Neuronal stem cell (in vitro differentiated cells): ENCODE results near the gene RALGDS.

Source experiments
- DNase-seq: peaks from one replicate; pipeline ENCODE4 v3.0.0-alpha.2; 2013; ENCODE audit warnings: low spot score
- H2AFZ ChIP-seq: one replicate; pipeline ENCODE4 v1.6.1; 2013; ENCODE audit warnings: mild to moderate bottlenecking, low read length, inconsistent platforms
- H2AK5ac ChIP-seq: 2 replicates; pipeline ENCODE4 v1.6.1; 2013; ENCODE audit warnings: low read depth, mild to moderate bottlenecking, inconsistent platforms, low read length, moderate library complexity, mixed read lengths
- H2BK120ac ChIP-seq: 2 replicates; pipeline ENCODE4 v1.6.1; 2013; ENCODE audit warnings: low read depth, mild to moderate bottlenecking, inconsistent platforms, low read length, moderate library complexity, mixed read lengths
- H2BK12ac ChIP-seq: one replicate; pipeline ENCODE4 v1.6.1; 2013; ENCODE audit warnings: low read length, inconsistent platforms
- H2BK15ac ChIP-seq: 2 replicates; pipeline ENCODE4 v1.6.1; 2013; ENCODE audit warnings: mild to moderate bottlenecking, low read length, inconsistent platforms, mixed read lengths
- H2BK5ac ChIP-seq: one replicate; pipeline ENCODE4 v1.6.1; 2013; ENCODE audit warnings: inconsistent platforms, mild to moderate bottlenecking, low read length, moderate library complexity
- H3K14ac ChIP-seq: one replicate; pipeline ENCODE4 v1.6.1; 2013; ENCODE audit warnings: low read length, inconsistent platforms
- H3K18ac ChIP-seq: 2 replicates; pipeline ENCODE4 v1.6.1; 2013; ENCODE audit warnings: low read length, inconsistent platforms
- H3K23ac ChIP-seq: 2 replicates; pipeline ENCODE4 v1.6.1; 2013; ENCODE audit warnings: low read depth, mild to moderate bottlenecking, mixed read lengths, low read length, inconsistent platforms; ENCODE audit not compliant: poor library complexity
- H3K27ac ChIP-seq: replicated peaks from 3 replicates; pipeline ENCODE4 v1.5.1; 2013; ENCODE audit warnings: low read length, inconsistent platforms
- H3K27me3 ChIP-seq, 3 experiments: 2 replicates each; pipeline ENCODE4 v1.6.1; 2013; ENCODE audit warnings: low read length in 3 of 3, mild to moderate bottlenecking in 2 of 3, inconsistent platforms in 1 of 3, low read depth in 1 of 3, mixed read lengths in 1 of 3, moderate library complexity in 1 of 3; ENCODE audit not compliant: control insufficient read depth in 3 of 3, insufficient read depth in 3 of 3
- H3K36me3 ChIP-seq, 2 donors: replicated peaks in 1 of 2; 2 replicates each; pipeline ENCODE4 v1.6.1; 2013; ENCODE audit warnings: low read length in 2 of 2; ENCODE audit not compliant: control insufficient read depth in 2 of 2, insufficient read depth in 2 of 2
- H3K4ac ChIP-seq: 2 replicates; pipeline ENCODE4 v1.6.1; 2013; ENCODE audit warnings: inconsistent platforms, mild to moderate bottlenecking, low read length, moderate library complexity
- H3K4me1 ChIP-seq, 2 donors: 1 replicate in 1 of 2; 2 replicates in 1 of 2; pipeline ENCODE4 v1.6.1; 2013; ENCODE audit warnings: low read length in 2 of 2, low read depth in 1 of 2; ENCODE audit not compliant: control insufficient read depth in 2 of 2, insufficient read depth in 1 of 2
- H3K4me2 ChIP-seq: one replicate; pipeline ENCODE4 v1.6.1; 2013; ENCODE audit warnings: mild to moderate bottlenecking, low read length, inconsistent platforms; ENCODE audit not compliant: insufficient read depth, poor library complexity, severe bottlenecking
- H3K4me3 ChIP-seq, 2 donors: 2 replicates each; pipeline ENCODE4 v1.5.1; 2013; ENCODE audit warnings: low read length in 2 of 2, mild to moderate bottlenecking in 2 of 2, inconsistent platforms in 1 of 2, moderate library complexity in 1 of 2
- H3K79me1 ChIP-seq: one replicate; pipeline ENCODE4 v1.6.1; 2013; ENCODE audit warnings: low read depth, mild to moderate bottlenecking, inconsistent platforms, low read length, moderate library complexity
- H3K9ac ChIP-seq: one replicate; pipeline ENCODE4 v1.6.1; 2013; ENCODE audit warnings: mild to moderate bottlenecking, low read depth, low read length, inconsistent platforms; ENCODE audit not compliant: poor library complexity
- H3K9me3 ChIP-seq, 2 donors: replicated peaks in 1 of 2; 2 replicates each; pipeline versions ENCODE3 to v1.6.1; 2013; ENCODE audit warnings: low read length in 2 of 2, mild to moderate bottlenecking in 2 of 2, inconsistent platforms in 1 of 2, low read depth in 1 of 2, mixed read lengths in 1 of 2, moderate library complexity in 1 of 2; ENCODE audit not compliant: control insufficient read depth in 2 of 2, insufficient read depth in 1 of 2
- H4K8ac ChIP-seq: one replicate; pipeline ENCODE4 v1.6.1; 2013; ENCODE audit warnings: low read depth, mild to moderate bottlenecking, inconsistent platforms, low read length, moderate library complexity
- H4K91ac ChIP-seq: one replicate; pipeline ENCODE4 v1.6.1; 2013; ENCODE audit warnings: low read length, low read depth, mild to moderate bottlenecking, inconsistent platforms; ENCODE audit not compliant: poor library complexity
- WGBS, 2 donors: extraction: QIAGEN DNeasy Blood & Tissue Kit; methylation state at CpG; one replicate each; pipeline ENCODE4 v1.1.7; 2013; ENCODE audit warnings: missing lambda C conversion rate in 2 of 2, mixed read lengths in 1 of 2; ENCODE audit not compliant: insufficient read length in 2 of 2, insufficient replicate concordance in 1 of 2; ENCODE audit errors: extremely low coverage in 2 of 2; 5-methylcytosine and 5-hydroxymethylcytosine counted together

Gene RALGDS

GRCh38 chr9:133088756-133089155 is 32.3 kb downstream of the RALGDS start:
- H2BK5ac ChIP-seq = no peak overlapping the region
- WGBS, 2 donors = no CpG with 5 or more reads among the region's 7 CpGs

GRCh38 chr9:133088146-133088750 is 32.8 kb downstream of the RALGDS start:
- no peak overlapping the region for H3K4ac ChIP-seq
- H3K27ac ChIP-seq = no peak overlapping the region
- H2BK15ac ChIP-seq = no peak overlapping the region
- H2AFZ ChIP-seq = no peak overlapping the region
- no peak overlapping the region for H2BK12ac ChIP-seq
- no peak overlapping the region for H3K18ac ChIP-seq
- no CpG with 5 or more reads among the region's 10 CpGs for WGBS, 2 donors
- no peak overlapping the region for H2BK120ac ChIP-seq
- no peak overlapping the region for H3K23ac ChIP-seq
- no peaks in the 10 kb centered on the region for H3K27me3 ChIP-seq
- no peak overlapping the region for H3K4me3 ChIP-seq
- no peaks in the 10 kb centered on the region for H3K79me1 ChIP-seq
- no peaks in the 10 kb centered on the region for H3K36me3 ChIP-seq
- no peak overlapping the region for H4K91ac ChIP-seq
- no peaks in the 10 kb centered on the region for H3K9me3 ChIP-seq
- H3K4me2 ChIP-seq = no peak overlapping the region
- peaks cover 0 to 2% of the 10 kb centered on the region in 2 donors for H3K4me1 ChIP-seq
- no peak overlapping the region for H4K8ac ChIP-seq
- no peak for DNase-seq
- no peak overlapping the region for H2BK5ac ChIP-seq
- no peak overlapping the region for H3K14ac ChIP-seq
- peak overlapping the region; percentile 20 for H2AK5ac ChIP-seq
- H3K9ac ChIP-seq = no peak overlapping the region

More at GRCh38 chr9:133088756-133089155, 32.3 kb downstream of the RALGDS start:
- Histone ChIP-seq H2BK15ac (no peak overlapping the region), H3K4me1 (peaks cover 0 to 2% of the 10 kb centered on the region in 2 donors), H3K27ac (no peak overlapping the region), H3K36me3 (no peaks in the 10 kb centered on the region), H3K27me3 (no peaks in the 10 kb centered on the region), H3K9ac (no peak overlapping the region), H3K9me3 (no peaks in the 10 kb centered on the region), H3K79me1 (no peaks in the 10 kb centered on the region), H3K18ac (no peak overlapping the region), H3K23ac (no peak overlapping the region), H2AFZ (no peak overlapping the region), H3K4me2 (no peak overlapping the region), H2BK120ac (no peak overlapping the region), H3K4ac (no peak overlapping the region), H4K8ac (no peak overlapping the region), H2BK12ac (no peak overlapping the region), H2AK5ac (peak overlapping the region; percentile 20), H3K4me3 (no peak overlapping the region), H3K14ac (no peak overlapping the region), H4K91ac (no peak overlapping the region)
- DNase-seq = no peak

GRCh38 chr9:133087429-133088145 is 33.5 kb downstream of the RALGDS start:
- Histone ChIP-seq H4K91ac (no peak overlapping the region), H2BK120ac (no peak overlapping the region), H3K4ac (no peak overlapping the region), H3K4me2 (no peak overlapping the region), H3K4me3 (no peak overlapping the region), H2BK12ac (no peak overlapping the region), H3K27ac (no peak overlapping the region), H3K9me3 (no peaks in the 10 kb centered on the region), H2BK15ac (peak overlapping the region; percentile 15), H2BK5ac (peak overlapping the region; percentile 24), H3K18ac (no peak overlapping the region), H3K36me3 (no peaks in the 10 kb centered on the region), H4K8ac (no peak overlapping the region), H2AK5ac (no peak overlapping the region), H3K9ac (peak overlapping the region; percentile 0), H3K27me3 (no peaks in the 10 kb centered on the region), H3K14ac (peak overlapping the region; percentile 38), H3K4me1 (peaks cover 0 to 2% of the 10 kb centered on the region in 2 donors), H3K79me1 (no peaks in the 10 kb centered on the region), H3K23ac (no peak overlapping the region), H2AFZ (no peak overlapping the region)
- no CpG with 5 or more reads among the region's 7 CpGs for WGBS, 2 donors
- no peak for DNase-seq

- no peak overlapping the region for H3K27ac ChIP-seq
- no peak overlapping the region for H4K91ac ChIP-seq
- no peak overlapping the region for H3K4me2 ChIP-seq
- no peaks in the 10 kb centered on the region for H3K36me3 ChIP-seq
- H3K4me1 ChIP-seq = peaks cover 0 to 2% of the 10 kb centered on the region in 2 donors
- H4K8ac ChIP-seq = no peak overlapping the region
- H2AK5ac ChIP-seq = no peak overlapping the region
- no CpG with 5 or more reads among the region's 15 CpGs for WGBS, 2 donors
- no peak overlapping the region for H3K23ac ChIP-seq
- no peak overlapping the region for H2BK15ac ChIP-seq
- no peak overlapping the region for H2AFZ ChIP-seq
- H3K79me1 ChIP-seq = no peaks in the 10 kb centered on the region
- no peak overlapping the region for H3K4ac ChIP-seq
- H2BK120ac ChIP-seq = no peak overlapping the region
- H2BK5ac ChIP-seq = peak overlapping the region; percentile 24
- H2BK12ac ChIP-seq = no peak overlapping the region
- H3K9ac ChIP-seq = no peak overlapping the region
- no peak overlapping the region for H3K4me3 ChIP-seq
- H3K14ac ChIP-seq = no peak overlapping the region
- H3K27me3 ChIP-seq = no peaks in the 10 kb centered on the region
- H3K18ac ChIP-seq = peak overlapping the region; percentile 28
- DNase-seq = no peak
- no peaks in the 10 kb centered on the region for H3K9me3 ChIP-seq
These were observed 34.1 kb downstream of the RALGDS start for GRCh38 chr9:133086894-133087293.
